ENCODE measurements around the gene ADCY5. TPM values are rescaled to one million over a fixed set of nuclear protein-coding genes. Genes with fewer than 3 reads are reported as not detected.

Gene ADCY5
- total RNA-seq, 1 experiment from 2014 or later = 0.49 TPM

DNA sequence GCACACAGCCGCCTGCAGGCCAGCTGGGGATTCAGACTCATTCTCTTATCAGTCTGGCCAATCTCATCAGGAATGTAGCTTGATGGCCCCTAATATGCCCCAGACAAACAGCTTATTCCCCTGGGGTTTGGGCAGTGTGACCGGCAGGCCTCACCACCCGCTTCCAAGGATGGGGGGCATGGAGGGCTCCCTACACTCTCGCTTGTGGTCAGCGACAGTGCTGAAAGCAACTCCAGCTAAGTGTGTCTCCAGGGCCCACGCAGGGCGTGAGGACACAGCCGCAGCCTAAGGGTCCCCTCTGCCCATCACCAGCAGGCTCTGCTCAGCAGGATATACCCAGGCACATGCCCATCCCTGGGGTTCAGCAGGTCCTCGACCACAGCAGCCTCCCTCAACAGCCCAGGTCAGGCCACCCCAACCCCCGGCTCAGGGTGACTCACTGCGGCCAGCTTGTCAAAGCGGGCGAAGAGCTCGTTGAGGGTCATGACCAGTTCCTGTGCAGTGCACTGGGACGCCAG, 116.7 kb downstream of the ADCY5 start:
- H4K20me1 ChIP-seq (ENCODE audit: insufficient read depth) = no peaks in the 10 kb centered on the region
- no peak overlapping the region for H3K9ac ChIP-seq (ENCODE audit: low read length)
- no peak overlapping the region for H3K4me2 ChIP-seq (ENCODE audit: low read length)
- H3K79me2 ChIP-seq (ENCODE audit: insufficient read depth, low read length) = no peaks in the 10 kb centered on the region
- POLR2A ChIA-PET = no interaction called here
- no peak overlapping the region for H3K4me3 ChIP-seq (replicated peaks in 1 of 2; ENCODE audit: low read depth in 1 of 2, low read length in 2 of 2)
- no peak for TF ChIP-seq SP1 (IDR thresholded peaks at IDR 0.05; ENCODE audit: low read depth)
- no peak for TF ChIP-seq EZH2phosphoT487 (IDR thresholded peaks at IDR 0.05; ENCODE audit: borderline replicate concordance)
- no peak for TF ChIP-seq JUND (IDR thresholded peaks at IDR 0.05)
- TF ChIP-seq, protein P1, sequence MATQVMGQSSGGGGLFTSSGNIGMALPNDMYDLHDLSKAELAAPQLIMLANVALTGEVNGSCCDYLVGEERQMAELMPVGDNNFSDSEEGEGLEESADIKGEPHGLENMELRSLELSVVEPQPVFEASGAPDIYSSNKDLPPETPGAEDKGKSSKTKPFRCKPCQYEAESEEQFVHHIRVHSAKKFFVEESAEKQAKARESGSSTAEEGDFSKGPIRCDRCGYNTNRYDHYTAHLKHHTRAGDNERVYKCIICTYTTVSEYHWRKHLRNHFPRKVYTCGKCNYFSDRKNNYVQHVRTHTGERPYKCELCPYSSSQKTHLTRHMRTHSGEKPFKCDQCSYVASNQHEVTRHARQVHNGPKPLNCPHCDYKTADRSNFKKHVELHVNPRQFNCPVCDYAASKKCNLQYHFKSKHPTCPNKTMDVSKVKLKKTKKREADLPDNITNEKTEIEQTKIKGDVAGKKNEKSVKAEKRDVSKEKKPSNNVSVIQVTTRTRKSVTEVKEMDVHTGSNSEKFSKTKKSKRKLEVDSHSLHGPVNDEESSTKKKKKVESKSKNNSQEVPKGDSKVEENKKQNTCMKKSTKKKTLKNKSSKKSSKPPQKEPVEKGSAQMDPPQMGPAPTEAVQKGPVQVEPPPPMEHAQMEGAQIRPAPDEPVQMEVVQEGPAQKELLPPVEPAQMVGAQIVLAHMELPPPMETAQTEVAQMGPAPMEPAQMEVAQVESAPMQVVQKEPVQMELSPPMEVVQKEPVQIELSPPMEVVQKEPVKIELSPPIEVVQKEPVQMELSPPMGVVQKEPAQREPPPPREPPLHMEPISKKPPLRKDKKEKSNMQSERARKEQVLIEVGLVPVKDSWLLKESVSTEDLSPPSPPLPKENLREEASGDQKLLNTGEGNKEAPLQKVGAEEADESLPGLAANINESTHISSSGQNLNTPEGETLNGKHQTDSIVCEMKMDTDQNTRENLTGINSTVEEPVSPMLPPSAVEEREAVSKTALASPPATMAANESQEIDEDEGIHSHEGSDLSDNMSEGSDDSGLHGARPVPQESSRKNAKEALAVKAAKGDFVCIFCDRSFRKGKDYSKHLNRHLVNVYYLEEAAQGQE (IDR thresholded peaks at IDR 0.05; ENCODE audit: low read depth) = no peak
- TF ChIP-seq ELF1 (IDR thresholded peaks at IDR 0.05; ENCODE audit: borderline replicate concordance, low read depth) = no peak
- CTCF ChIA-PET = no interaction called here
- BruUV-seq (replicated peaks) = no TSS peak
- H3K27me3 ChIP-seq (ENCODE audit: insufficient read depth, low read length) = peaks cover 2% of the 10 kb centered on the region; the same call in 1 of the 2 replicates
- no peak overlapping the region for H2AFZ ChIP-seq (ENCODE audit: low read depth, low read length, poor library complexity, severe bottlenecking)
- no peak for DNase-seq (ENCODE audit: low read depth, low spot score)
- no peaks in the 10 kb centered on the region for H3K9me3 ChIP-seq (ENCODE audit: control insufficient read depth in 1 of 2, insufficient read depth in 1 of 2, low read depth in 1 of 2, low read length in 2 of 2)
- no peaks in the 10 kb centered on the region for H3K9me2 ChIP-seq (ENCODE audit: insufficient read depth)
- no peak overlapping the region for H3K27ac ChIP-seq (ENCODE audit: low read depth, low read length)
- ATAC-seq = no peak
- no peaks in the 10 kb centered on the region for H3K36me3 ChIP-seq (ENCODE audit: control insufficient read depth in 1 of 2, insufficient read depth in 2 of 2, low read length in 2 of 2)
- H3K4me1 ChIP-seq (ENCODE audit: control insufficient read depth in 1 of 2, insufficient read depth in 2 of 2, low read length in 2 of 2) = no peaks in the 10 kb centered on the region
- intact Hi-C loops (cut with micrococcal nuclease) = no loop called here
- RAD21 ChIA-PET (ENCODE audit: low non-redundant PET in 1 of 2, low total read pairs in 2 of 2, uncharacterized antibody in 2 of 2, unreplicated experiment in 2 of 2) = no interaction called here

DNA sequence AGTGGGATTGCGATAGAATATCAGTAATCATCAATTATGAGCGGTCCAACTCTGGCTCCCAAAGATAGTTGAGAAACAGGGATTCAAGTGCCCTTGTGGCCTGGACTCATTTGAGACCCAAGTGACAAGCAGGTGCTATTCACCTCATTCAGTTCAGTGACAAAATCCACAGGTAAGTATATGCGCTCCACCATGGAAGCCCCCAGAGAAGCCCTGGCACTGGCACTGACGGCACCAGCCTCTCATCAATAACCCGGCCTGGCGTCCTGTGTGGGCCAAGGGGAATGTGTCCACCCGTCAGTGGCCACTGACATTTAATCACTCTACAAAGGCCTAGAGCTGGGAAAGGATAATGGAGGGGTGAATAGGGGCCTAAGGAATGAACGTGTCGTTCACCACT, 117.2 kb downstream of the ADCY5 start:
- ATAC-seq = no peak
- DNase-seq (ENCODE audit: low read depth, low spot score) = no peak
- no peaks in the 10 kb centered on the region for H3K36me3 ChIP-seq (ENCODE audit: control insufficient read depth in 1 of 2, insufficient read depth in 2 of 2, low read length in 2 of 2)
- H3K9me2 ChIP-seq (ENCODE audit: insufficient read depth) = no peaks in the 10 kb centered on the region
- no peaks in the 10 kb centered on the region for H3K9me3 ChIP-seq (ENCODE audit: control insufficient read depth in 1 of 2, insufficient read depth in 1 of 2, low read depth in 1 of 2, low read length in 2 of 2)
- no peaks in the 10 kb centered on the region for H3K4me1 ChIP-seq (ENCODE audit: control insufficient read depth in 1 of 2, insufficient read depth in 2 of 2, low read length in 2 of 2)
- no peak overlapping the region for H3K27ac ChIP-seq (ENCODE audit: low read depth, low read length)
- H3K27me3 ChIP-seq (ENCODE audit: insufficient read depth, low read length) = peaks cover 4% of the 10 kb centered on the region; the same call in 1 of the 2 replicates
- H3K4me2 ChIP-seq (ENCODE audit: low read length) = no peak overlapping the region
- POLR2A ChIA-PET = no interaction called here
- H2AFZ ChIP-seq (ENCODE audit: low read depth, low read length, poor library complexity, severe bottlenecking) = no peak overlapping the region
- CTCF ChIA-PET = interaction anchor here (0.9 kb wide), 1 partner anchor 157 kb away, joined by 5 read pairs; no protein-coding TSS in a partner anchor
- RAD21 ChIA-PET (ENCODE audit: low non-redundant PET in 1 of 2, low total read pairs in 2 of 2, uncharacterized antibody in 2 of 2, unreplicated experiment in 2 of 2) = no interaction called here
- intact Hi-C loops (cut with micrococcal nuclease) = no loop called here
- H3K79me2 ChIP-seq (ENCODE audit: insufficient read depth, low read length) = no peaks in the 10 kb centered on the region
- no peak overlapping the region for H3K4me3 ChIP-seq (replicated peaks in 1 of 2; ENCODE audit: low read depth in 1 of 2, low read length in 2 of 2)
- H3K9ac ChIP-seq (ENCODE audit: low read length) = no peak overlapping the region
- BruUV-seq (replicated peaks) = no TSS peak
- H4K20me1 ChIP-seq (ENCODE audit: insufficient read depth) = no peaks in the 10 kb centered on the region
- TF ChIP-seq, protein P1 (IDR thresholded peaks at IDR 0.05; ENCODE audit: low read depth) = no peak
- TF ChIP-seq EZH2phosphoT487 (IDR thresholded peaks at IDR 0.05; ENCODE audit: borderline replicate concordance) (no peak), POLR2A (IDR thresholded peaks at IDR 0.05; ENCODE audit: borderline replicate concordance, extremely low read depth, insufficient read depth, insufficient read length) (no peak), YY1 (IDR thresholded peaks at IDR 0.05; ENCODE audit: extremely low read depth, insufficient replicate concordance, low read depth, low read length) (no peak), POLR2AphosphoS5 (IDR thresholded peaks at IDR 0.05; ENCODE audit: low read depth, low read length) (no peak)
- TF ChIP-seq, protein P2, sequence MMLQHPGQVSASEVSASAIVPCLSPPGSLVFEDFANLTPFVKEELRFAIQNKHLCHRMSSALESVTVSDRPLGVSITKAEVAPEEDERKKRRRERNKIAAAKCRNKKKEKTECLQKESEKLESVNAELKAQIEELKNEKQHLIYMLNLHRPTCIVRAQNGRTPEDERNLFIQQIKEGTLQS (IDR thresholded peaks at IDR 0.05) = no peak
- TF ChIP-seq, protein P3, sequence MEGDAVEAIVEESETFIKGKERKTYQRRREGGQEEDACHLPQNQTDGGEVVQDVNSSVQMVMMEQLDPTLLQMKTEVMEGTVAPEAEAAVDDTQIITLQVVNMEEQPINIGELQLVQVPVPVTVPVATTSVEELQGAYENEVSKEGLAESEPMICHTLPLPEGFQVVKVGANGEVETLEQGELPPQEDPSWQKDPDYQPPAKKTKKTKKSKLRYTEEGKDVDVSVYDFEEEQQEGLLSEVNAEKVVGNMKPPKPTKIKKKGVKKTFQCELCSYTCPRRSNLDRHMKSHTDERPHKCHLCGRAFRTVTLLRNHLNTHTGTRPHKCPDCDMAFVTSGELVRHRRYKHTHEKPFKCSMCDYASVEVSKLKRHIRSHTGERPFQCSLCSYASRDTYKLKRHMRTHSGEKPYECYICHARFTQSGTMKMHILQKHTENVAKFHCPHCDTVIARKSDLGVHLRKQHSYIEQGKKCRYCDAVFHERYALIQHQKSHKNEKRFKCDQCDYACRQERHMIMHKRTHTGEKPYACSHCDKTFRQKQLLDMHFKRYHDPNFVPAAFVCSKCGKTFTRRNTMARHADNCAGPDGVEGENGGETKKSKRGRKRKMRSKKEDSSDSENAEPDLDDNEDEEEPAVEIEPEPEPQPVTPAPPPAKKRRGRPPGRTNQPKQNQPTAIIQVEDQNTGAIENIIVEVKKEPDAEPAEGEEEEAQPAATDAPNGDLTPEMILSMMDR (IDR thresholded peaks at IDR 0.05 in 2 of 3, conservative IDR thresholded peaks at IDR 0.05 in 1 of 3; ENCODE audit: borderline replicate concordance in 1 of 3, insufficient read depth in 1 of 3, low read depth in 2 of 3, low read length in 2 of 3) = no peak
